ENCODE results near the gene GTF2A1L.

- TF ChIP-seq POLR2A (IDR thresholded peaks at IDR 0.05; ENCODE audit: low read depth, low read length) = no peak
- no peak for TF ChIP-seq POLR2AphosphoS5 (IDR thresholded peaks at IDR 0.05; ENCODE audit: low read depth, low read length)
- no peak for TF ChIP-seq TAF1 (IDR thresholded peaks at IDR 0.05; ENCODE audit: borderline replicate concordance, low read depth, low read length)
Observed at GRCh38 chr2:48624696-48625095, 7.0 kb downstream of the GTF2A1L start.

Data from GM12892 (cell line).